Body of pancreas (tissue), 4 donors: Measurements from ENCODE around the gene CACNA1C. TPM values are rescaled to one million over a fixed set of nuclear protein-coding genes. Genes with fewer than 3 reads are reported as not detected.

Experiments
- ATAC-seq: fragments of 150-250 bp; one replicate; pipeline ENCODE4 v1.9.1; 2016
- DNase-seq, 4 donors: peaks; one replicate each; pipeline ENCODE4 v3.0.0-alpha.2; 2019
- H3K27ac ChIP-seq, 4 donors: fragments of 200-600 bp; sonication (generic); 1 replicate in 3 of 4; 2 replicates in 1 of 4; pipeline versions ENCODE4 v1.5.1 to v1.6.1; 2016 to 2019; ENCODE audit warnings: mild to moderate bottlenecking in 1 of 4, mixed read lengths in 1 of 4, moderate library complexity in 1 of 4
- H3K27me3 ChIP-seq, 2 donors: fragments of 200-600 bp; sonication (generic); one replicate each; pipeline ENCODE4 v1.6.0; 2016; ENCODE audit warnings: mild to moderate bottlenecking in 1 of 2
- H3K36me3 ChIP-seq, 2 donors: fragments of 200-600 bp; sonication (generic); replicated peaks in 1 of 2; 2 replicates each; pipeline ENCODE4 v1.5.1; 2016; ENCODE audit warnings: low read depth in 2 of 2; ENCODE audit not compliant: insufficient read depth in 1 of 2
- H3K4me1 ChIP-seq: fragments of 200-600 bp; sonication (generic); one replicate; pipeline ENCODE4 v1.6.0; 2016
- H3K4me3 ChIP-seq, 2 donors: fragments of 200-600 bp; sonication (generic); 1 replicate in 1 of 2; 2 replicates in 1 of 2; pipeline ENCODE4 v1.5.1; 2016 to 2019
- H3K9me3 ChIP-seq, 3 donors: fragments of 200-600 bp; sonication (generic); 1 replicate in 2 of 3; 2 replicates in 1 of 3; pipeline ENCODE4 v1.5.1; 2016
- POLR2A ChIP-seq, 3 donors: fragments of 450-650 bp; IDR thresholded peaks; one replicate each; pipeline ENCODE4 v1.6.1; 2016; ENCODE audit warnings: antibody characterized with exemption in 3 of 3, mild to moderate bottlenecking in 2 of 3
- WGBS, 2 donors: methylation state at CpG; one replicate each; pipeline ENCODE4 v1.1.5; 2017; 5-methylcytosine and 5-hydroxymethylcytosine counted together
- intact Hi-C: fragments of 100-400 bp; cut with DNase I; formaldehyde crosslinking; loops from one replicate; pipeline ENCODE4 v1.15.1; 2023
- total RNA-seq, 2 donors: library from RNA; depleted of rRNA; stranded (reverse); fragments of >200 nt; gene quantifications; one replicate each; pipeline ENCODE4 v1.1.0, GENCODE V29; 2016
- TF ChIP-seq, protein P1 (sequence below), 7 experiments: fragments of 450-650 bp in 4 of 7; fragments of 200-600 bp in 3 of 7; sonication (generic) in 3 of 7; IDR thresholded peaks; one replicate each; pipeline ENCODE4 v1.5.1; 2016 to 2019; ENCODE audit warnings: antibody characterized with exemption in 7 of 7

The CACNA1C gene
- total RNA-seq, 2 donors from 2014 or later: 2.3 to 4.4 TPM

DNA sequence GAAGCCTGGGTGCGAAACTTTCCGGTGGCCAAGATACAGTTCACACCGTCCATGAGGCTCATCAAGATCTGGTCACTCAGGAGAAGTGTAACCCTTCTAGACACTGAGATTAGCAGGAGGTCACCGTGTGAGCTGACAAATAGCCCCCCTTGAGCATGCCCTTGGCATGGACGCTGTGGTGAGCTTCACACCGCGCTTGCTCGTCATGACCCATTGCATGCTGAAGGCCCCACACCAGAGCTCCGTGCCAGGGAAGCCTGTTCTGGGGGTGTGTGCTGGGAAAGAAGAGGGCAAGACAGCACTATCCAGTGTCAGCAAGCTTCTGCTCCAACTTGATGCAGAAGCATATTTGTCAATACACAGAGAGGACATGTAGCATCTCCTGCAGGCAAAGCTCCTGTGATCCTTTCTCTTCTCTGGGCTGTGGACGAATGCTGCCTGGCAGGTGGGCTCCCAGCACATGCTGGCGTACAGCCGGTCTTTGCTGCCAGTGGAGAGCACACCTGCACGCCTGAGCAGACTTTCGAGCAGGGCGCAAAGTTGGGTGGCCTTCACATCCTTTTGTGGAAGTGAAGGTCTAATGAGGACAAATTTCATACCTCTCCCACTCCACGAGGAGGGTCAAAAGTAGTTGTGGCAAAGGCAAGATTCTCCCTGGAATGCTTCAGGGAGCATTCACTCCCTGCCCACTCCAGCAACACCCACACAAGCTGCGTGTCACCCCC is 615.1 kb downstream of the CACNA1C start:
- H3K4me1 ChIP-seq: no peaks in the 10 kb centered on the region
- intact Hi-C loops: no loop called here
- ATAC-seq: no peak
- H3K27me3 ChIP-seq: no peaks in the 10 kb centered on the region
- TF ChIP-seq, protein P1, sequence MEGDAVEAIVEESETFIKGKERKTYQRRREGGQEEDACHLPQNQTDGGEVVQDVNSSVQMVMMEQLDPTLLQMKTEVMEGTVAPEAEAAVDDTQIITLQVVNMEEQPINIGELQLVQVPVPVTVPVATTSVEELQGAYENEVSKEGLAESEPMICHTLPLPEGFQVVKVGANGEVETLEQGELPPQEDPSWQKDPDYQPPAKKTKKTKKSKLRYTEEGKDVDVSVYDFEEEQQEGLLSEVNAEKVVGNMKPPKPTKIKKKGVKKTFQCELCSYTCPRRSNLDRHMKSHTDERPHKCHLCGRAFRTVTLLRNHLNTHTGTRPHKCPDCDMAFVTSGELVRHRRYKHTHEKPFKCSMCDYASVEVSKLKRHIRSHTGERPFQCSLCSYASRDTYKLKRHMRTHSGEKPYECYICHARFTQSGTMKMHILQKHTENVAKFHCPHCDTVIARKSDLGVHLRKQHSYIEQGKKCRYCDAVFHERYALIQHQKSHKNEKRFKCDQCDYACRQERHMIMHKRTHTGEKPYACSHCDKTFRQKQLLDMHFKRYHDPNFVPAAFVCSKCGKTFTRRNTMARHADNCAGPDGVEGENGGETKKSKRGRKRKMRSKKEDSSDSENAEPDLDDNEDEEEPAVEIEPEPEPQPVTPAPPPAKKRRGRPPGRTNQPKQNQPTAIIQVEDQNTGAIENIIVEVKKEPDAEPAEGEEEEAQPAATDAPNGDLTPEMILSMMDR (IDR thresholded peaks at IDR 0.05): no peak
- TF ChIP-seq POLR2A (IDR thresholded peaks at IDR 0.05): no peak
- no peaks in the 10 kb centered on the region for H3K36me3 ChIP-seq
- no peak for DNase-seq
- H3K27ac ChIP-seq: no peak overlapping the region
- H3K4me3 ChIP-seq: no peak overlapping the region
- 74 to 81% methylated on average over 9 to 17 of the region's 17 CpGs for WGBS, 2 donors
- H3K9me3 ChIP-seq: no peaks in the 10 kb centered on the region

DNA sequence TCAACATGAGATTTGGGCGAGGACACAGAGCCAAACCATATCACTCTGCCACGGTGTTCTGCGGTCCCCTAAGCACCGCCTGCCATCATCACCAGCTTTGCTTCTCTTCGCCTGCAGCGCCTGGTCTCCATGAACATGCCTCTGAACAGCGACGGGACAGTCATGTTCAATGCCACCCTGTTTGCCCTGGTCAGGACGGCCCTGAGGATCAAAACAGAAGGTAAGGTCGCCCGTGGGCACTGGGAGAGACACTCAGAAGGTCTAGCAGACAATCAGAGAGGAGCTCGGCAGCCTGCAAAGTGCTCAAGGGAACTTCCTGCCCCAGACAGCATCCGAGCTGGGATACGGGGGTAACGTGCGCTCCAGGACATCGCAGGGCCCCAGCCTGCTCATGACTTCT is 616.0 kb downstream of the CACNA1C start:
- Histone ChIP-seq H3K36me3 (no peaks in the 10 kb centered on the region), H3K4me1 (no peaks in the 10 kb centered on the region), H3K27me3 (no peaks in the 10 kb centered on the region), H3K4me3 (no peak overlapping the region), H3K9me3 (no peaks in the 10 kb centered on the region), H3K27ac (no peak overlapping the region)
- TF ChIP-seq, protein P1 (IDR thresholded peaks at IDR 0.05): no peak
- TF ChIP-seq POLR2A (IDR thresholded peaks at IDR 0.05): no peak
- WGBS, 2 donors: 78 to 84% methylated on average over 17 of the region's 17 CpGs
- DNase-seq (no peak), ATAC-seq (no peak)
- intact Hi-C loops: no loop called here

DNA sequence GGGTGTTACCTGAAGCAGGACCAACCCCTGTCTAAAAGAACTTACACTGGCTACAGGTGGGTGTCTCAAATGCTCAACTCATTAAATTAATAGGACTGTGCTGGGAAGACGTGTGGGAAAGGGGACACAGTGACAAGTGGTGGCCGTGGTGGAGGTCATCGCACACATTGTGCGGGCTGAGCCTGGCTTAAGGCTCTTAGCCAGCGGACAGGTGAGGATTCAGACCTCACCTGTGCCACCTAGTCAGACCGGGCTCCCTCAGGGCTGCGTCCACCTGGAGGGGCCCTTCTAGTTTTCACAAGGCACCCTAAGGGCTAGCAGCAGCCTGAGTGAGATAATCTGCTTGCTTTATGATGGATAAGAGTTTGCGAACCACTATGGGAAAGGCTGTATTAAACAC is 616.8 kb downstream of the CACNA1C start:
- intact Hi-C loops: no loop called here
- Histone ChIP-seq H3K27ac (no peak overlapping the region), H3K36me3 (no peaks in the 10 kb centered on the region), H3K4me3 (no peak overlapping the region), H3K9me3 (no peaks in the 10 kb centered on the region), H3K27me3 (no peaks in the 10 kb centered on the region), H3K4me1 (no peaks in the 10 kb centered on the region)
- ATAC-seq (no peak), DNase-seq (no peak)
- WGBS, 2 donors: 82 to 86% methylated on average over 8 of the region's 8 CpGs
- TF ChIP-seq, protein P1 (IDR thresholded peaks at IDR 0.05): no peak
- TF ChIP-seq POLR2A (IDR thresholded peaks at IDR 0.05): no peak

DNA sequence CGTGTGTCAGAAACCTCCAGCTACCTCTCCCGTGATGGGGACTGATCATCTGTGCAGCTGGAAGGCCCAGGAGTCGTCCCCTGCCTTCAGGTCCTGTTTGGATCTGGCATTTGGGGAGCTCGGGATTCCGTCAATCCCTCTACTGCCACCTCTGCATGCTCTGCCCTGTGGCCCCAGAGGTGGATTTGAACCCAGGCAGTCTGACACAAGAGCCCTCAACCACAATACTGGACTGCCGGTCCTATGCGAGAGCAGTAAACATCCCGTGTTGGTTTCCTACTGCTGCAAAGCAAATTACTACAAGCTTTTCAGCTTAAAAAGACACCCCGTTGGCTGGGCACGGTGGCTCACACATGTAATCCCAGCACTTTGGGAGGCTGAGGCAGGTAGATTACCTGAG is 620.1 kb downstream of the CACNA1C start:
- Histone ChIP-seq H3K4me3 (no peak overlapping the region), H3K27ac (no peak overlapping the region), H3K36me3 (no peaks in the 10 kb centered on the region), H3K27me3 (no peaks in the 10 kb centered on the region), H3K4me1 (no peaks in the 10 kb centered on the region), H3K9me3 (no peaks in the 10 kb centered on the region)
- ATAC-seq (no peak), DNase-seq (no peak)
- WGBS, 2 donors: 85 to 87% methylated on average over 10 of the region's 10 CpGs
- intact Hi-C loops: no loop called here
- no peak for TF ChIP-seq POLR2A (IDR thresholded peaks at IDR 0.05)
- TF ChIP-seq, protein P1 (IDR thresholded peaks at IDR 0.05): no peak
